ENCODE data around the gene UCN.
A peak's percentile ranks its signal among the peaks of the same experiment; 100 is the strongest.
"Not testable (repeated sequence)": the region's sequence is repeated elsewhere in the genome, so short reads cannot be mapped to it uniquely, and the experiment has no call there.

The UCN gene

DNA sequence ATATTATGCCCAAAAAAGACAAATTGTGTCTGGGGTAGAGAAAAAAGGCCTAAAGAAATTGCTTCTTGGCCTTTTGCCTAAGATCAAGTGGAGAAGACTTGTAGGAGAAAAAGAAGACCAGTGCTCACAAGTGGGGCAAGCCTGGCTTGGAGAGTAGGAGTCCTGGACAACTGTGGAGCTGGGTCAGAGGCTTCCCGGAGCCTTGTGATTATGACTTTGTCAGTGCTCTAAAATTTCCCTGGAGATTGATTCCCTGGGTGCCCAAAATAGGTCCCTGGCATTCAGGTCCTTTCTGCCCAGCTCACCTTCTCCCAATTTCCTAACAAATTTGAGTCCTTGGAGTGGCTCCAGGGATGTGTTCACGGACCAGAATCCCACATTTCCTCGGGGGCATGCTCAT is 26.8 kb downstream of the UCN start:
- no peaks in the 10 kb centered on the region for H3K36me3 ChIP-seq (ENCODE audit: control insufficient read depth, low read depth, low read length)
- H3K4me1 ChIP-seq (ENCODE audit: control insufficient read depth, low read depth, low read length): peaks cover 22% of the 10 kb centered on the region
- H3K9ac ChIP-seq (ENCODE audit: low read length): no peak overlapping the region
- H3K4me3 ChIP-seq (ENCODE audit: low read length): no peak overlapping the region
- H3K9me3 ChIP-seq (ENCODE audit: control insufficient read depth, low read depth, low read length): no peaks in the 10 kb centered on the region
- no peak overlapping the region for H3K27ac ChIP-seq (ENCODE audit: low read length)
- peaks cover 20% of the 10 kb centered on the region for H3K27me3 ChIP-seq (ENCODE audit: control insufficient read depth, insufficient read depth, low read length)

DNA sequence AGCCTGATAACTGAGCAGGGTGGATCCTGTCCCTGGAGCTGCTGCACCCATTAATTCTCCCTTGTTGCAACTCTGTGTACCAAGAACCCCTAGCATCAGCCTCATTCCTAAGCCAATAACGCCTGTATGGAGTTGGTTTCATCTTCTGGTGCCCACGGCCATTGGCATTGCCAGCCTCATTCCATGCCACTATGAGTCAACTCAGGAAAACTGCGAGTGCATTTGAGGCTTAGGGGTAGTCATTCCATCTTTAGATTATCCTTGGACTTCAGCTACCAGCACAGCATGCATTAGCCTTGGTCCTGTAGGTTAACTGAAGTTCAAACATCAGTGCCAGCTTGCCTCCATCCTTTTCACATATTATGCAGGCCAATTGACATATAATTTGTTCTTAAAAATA is 27.4 kb downstream of the UCN start:
- Histone ChIP-seq H3K4me3 (ENCODE audit: low read length) (no peak overlapping the region), H3K27me3 (ENCODE audit: control insufficient read depth, insufficient read depth, low read length) (peaks cover 20% of the 10 kb centered on the region), H3K4me1 (ENCODE audit: control insufficient read depth, low read depth, low read length) (peaks cover 22% of the 10 kb centered on the region), H3K9ac (ENCODE audit: low read length) (no peak overlapping the region), H3K36me3 (ENCODE audit: control insufficient read depth, low read depth, low read length) (no peaks in the 10 kb centered on the region), H3K9me3 (ENCODE audit: control insufficient read depth, low read depth, low read length) (no peaks in the 10 kb centered on the region), H3K27ac (ENCODE audit: low read length) (no peak overlapping the region)

DNA sequence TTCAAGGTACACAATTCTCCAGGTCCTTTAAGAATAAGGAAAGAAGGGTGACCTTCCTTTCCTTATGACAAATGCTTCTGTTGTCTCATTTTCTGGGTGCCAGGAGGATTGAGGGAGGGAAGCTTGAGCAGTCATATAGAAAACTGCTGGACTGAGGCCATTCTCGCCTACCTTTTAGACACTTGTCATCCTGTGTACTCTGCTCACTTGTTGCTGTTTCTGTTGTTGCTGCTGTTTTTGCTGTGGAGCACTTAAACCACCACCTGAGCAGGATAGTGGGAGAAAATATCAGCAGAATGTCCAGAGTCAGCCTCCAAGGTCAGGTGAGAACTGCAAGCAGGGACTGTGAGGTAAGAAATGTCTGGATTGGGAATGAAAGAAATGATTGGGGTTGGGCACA is 30.2 kb downstream of the UCN start:
- H3K4me3 ChIP-seq (ENCODE audit: low read length): no peak overlapping the region
- H3K9me3 ChIP-seq (ENCODE audit: control insufficient read depth, low read depth, low read length): no peaks in the 10 kb centered on the region
- H3K27ac ChIP-seq (ENCODE audit: low read length): no peak overlapping the region
- peaks cover 14% of the 10 kb centered on the region for H3K27me3 ChIP-seq (ENCODE audit: control insufficient read depth, insufficient read depth, low read length)
- H3K9ac ChIP-seq (ENCODE audit: low read length): no peak overlapping the region
- H3K36me3 ChIP-seq (ENCODE audit: control insufficient read depth, low read depth, low read length): no peaks in the 10 kb centered on the region
- peaks cover 16% of the 10 kb centered on the region for H3K4me1 ChIP-seq (ENCODE audit: control insufficient read depth, low read depth, low read length)

DNA sequence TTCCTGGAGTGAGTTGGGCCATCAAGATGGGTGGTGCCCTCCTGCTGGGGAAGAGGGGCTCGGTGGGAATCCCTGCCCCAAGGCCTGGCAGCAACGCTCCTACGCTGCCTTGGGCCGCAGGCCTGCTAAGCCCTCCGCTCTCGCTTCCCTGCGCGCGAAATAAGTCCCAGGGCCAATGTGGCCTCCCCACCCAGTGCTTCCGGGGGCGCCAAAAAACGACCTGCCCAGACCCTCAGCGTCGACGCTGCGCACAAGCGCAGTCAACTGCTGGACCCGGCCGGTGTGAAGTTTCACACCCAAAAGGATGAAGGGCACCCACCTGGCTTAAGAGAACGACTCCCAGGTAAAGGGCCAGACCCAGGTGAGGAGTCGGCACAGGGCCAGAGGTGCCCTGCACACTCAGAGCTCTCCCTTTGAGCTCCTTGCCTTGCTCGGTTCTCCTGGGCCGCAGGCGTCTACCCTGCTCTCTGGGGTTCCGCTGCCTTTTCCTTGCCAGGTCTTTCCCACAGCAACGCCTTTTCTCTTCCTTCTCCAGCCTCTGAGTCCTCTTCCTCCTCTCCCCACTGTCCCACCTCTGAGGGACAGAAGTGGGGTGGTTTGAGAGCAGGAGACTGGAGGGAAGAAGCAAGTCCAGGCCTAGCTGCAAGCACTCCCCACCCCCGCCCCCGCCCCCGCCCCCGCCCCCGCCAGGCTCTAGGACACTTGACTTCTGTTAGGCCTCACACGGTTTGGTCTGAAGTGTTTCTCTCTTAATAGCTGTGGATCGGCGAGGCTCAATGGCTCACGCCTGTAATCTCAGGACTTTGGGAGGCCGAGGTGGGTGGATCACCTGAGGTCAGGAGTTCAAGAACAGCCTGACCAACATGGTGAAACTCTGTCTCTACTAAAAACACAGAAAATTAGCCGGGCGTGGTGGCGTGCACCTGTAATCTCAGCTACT is 32.8 kb downstream of the UCN start, which contains the start of gene DNAJC5G:
Gene DNAJC5G (plus strand): TSS at position 223 of the 940 bp plus-strand sequence. CDS start 1,296 bp downstream, outside the sequence.
- no peaks in the 10 kb centered on the region for H3K36me3 ChIP-seq (ENCODE audit: control insufficient read depth, low read depth, low read length)
- H3K27me3 ChIP-seq (ENCODE audit: control insufficient read depth, insufficient read depth, low read length): no peaks in the 10 kb centered on the region
- H3K4me1 ChIP-seq (ENCODE audit: control insufficient read depth, low read depth, low read length): no peaks in the 10 kb centered on the region
- H3K9me3 ChIP-seq (ENCODE audit: control insufficient read depth, low read depth, low read length): no peaks in the 10 kb centered on the region
- no peak within 1 kb of the TSS for H3K4me3 ChIP-seq (ENCODE audit: low read length)
- H3K9ac ChIP-seq (ENCODE audit: low read length): no peak within 1 kb of the TSS
- no peak within 1 kb of the TSS for H3K27ac ChIP-seq (ENCODE audit: low read length)

DNA sequence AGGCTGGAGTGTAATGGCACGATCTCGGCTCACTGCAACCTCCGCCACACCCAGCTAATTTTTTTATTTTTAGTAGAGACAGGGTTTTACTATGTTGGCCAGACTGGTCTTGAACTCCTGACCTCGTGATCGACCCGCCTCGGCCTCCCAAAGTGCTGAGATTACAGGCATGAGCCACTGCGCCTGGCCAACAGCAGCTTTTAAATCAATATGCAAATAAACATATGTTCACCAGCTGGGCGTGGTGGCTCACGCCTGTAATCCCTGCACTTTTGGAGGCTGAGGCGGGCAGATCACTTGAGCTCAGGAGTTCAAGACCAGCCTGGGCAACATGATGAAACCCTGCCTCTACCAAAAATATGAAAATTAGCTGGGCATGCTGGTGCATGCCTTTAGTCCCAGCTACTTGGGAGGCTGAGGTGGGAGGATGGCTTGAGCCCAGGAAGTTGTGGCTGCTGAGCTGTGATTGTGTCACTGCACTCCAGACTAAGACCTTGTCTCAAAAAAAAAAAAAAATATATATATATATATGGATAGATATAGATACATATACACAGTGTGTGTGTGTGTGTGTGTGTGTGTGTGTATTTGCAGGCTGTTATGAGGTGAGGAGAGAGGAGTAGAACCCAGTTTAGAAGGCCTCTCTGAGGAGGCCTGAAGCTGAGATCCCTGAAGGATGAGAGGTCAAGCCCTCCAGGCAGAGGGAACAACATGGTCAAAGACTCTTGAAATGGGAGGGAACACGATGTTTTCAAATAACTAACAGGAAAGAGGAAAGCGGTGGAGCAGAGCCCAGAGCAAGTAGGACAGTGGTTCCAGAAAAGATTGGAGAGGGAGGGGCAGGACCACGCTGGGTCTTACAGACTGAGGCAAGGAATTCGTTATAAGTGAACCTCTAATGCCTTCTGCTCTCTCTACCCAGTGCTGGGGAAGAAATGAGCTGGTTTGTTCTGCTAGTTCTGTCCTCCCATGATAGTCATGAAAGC is 35.4 kb downstream of the UCN start:
- not testable (repeated sequence) for H3K36me3 ChIP-seq (ENCODE audit: control insufficient read depth, low read depth, low read length); H3K4me1 ChIP-seq (ENCODE audit: control insufficient read depth, low read depth, low read length); H3K27me3 ChIP-seq (ENCODE audit: control insufficient read depth, insufficient read depth, low read length); H3K27ac ChIP-seq (ENCODE audit: low read length); H3K4me3 ChIP-seq (ENCODE audit: low read length); H3K9me3 ChIP-seq (ENCODE audit: control insufficient read depth, low read depth, low read length); H3K9ac ChIP-seq (ENCODE audit: low read length)

DNA sequence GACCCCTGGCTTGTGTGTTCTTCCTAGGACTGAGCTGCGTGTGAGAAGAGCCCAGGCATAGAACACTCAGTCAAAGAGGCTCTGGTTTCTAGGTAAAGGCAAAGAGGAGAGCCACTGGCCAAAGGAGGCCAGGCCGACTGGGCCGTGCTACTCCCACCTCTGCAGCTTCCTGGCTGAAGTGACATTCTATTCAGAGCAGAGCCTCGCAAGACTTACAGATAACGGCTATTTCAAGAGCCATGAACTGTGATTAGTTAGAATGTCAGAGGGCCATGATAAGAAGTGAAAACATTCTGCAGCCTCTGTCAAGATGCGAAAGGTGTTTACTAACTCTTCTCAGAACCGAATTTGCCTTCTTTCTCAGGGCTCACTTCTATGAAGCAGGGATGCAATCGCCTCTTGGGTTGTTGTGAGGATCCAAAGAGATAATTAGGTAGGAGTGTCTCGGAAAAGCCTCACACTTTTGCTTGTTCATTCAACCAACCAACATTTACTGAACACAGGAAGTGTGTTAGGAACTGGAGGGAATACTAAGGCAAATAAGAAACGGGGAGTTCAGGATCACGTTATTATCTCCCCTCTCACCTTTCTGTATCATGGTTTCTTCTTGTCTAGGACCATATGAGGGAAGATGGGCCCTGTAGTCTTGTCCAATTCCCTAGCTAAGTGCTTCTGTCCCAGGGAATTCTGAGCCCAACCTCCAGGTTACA is 36.5 kb downstream of the UCN start:
- no peaks in the 10 kb centered on the region for H3K4me1 ChIP-seq (ENCODE audit: control insufficient read depth, low read depth, low read length)
- H3K27me3 ChIP-seq (ENCODE audit: control insufficient read depth, insufficient read depth, low read length): peaks cover 6% of the 10 kb centered on the region
- no peak overlapping the region for H3K9ac ChIP-seq (ENCODE audit: low read length)
- H3K36me3 ChIP-seq (ENCODE audit: control insufficient read depth, low read depth, low read length): no peaks in the 10 kb centered on the region
- no peak overlapping the region for H3K27ac ChIP-seq (ENCODE audit: low read length)
- H3K9me3 ChIP-seq (ENCODE audit: control insufficient read depth, low read depth, low read length): no peaks in the 10 kb centered on the region
- no peak overlapping the region for H3K4me3 ChIP-seq (ENCODE audit: low read length)

DNA sequence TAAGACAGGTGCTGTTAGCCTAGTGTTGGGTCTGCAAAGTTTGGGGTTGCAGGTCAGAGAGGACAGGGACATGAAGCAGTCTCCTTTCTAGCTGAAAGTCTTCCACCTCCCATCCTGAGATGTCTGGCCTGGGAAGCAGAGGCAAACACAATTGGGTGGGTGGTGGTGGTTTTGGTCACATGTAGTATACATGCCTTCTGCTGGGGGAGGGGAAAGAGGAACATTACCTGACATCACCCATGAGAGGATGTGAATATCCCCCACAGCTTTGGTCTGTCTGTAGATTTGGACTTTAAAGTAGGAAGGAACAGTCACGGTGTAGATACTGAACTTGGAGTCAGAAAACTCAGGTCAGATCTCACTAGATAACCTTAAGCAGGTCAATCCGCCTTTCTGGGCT is 37.6 kb downstream of the UCN start:
- Histone ChIP-seq H3K36me3 (ENCODE audit: control insufficient read depth, low read depth, low read length) (no peaks in the 10 kb centered on the region), H3K4me1 (ENCODE audit: control insufficient read depth, low read depth, low read length) (no peaks in the 10 kb centered on the region), H3K27me3 (ENCODE audit: control insufficient read depth, insufficient read depth, low read length) (peaks cover 17% of the 10 kb centered on the region), H3K9me3 (ENCODE audit: control insufficient read depth, low read depth, low read length) (no peaks in the 10 kb centered on the region), H3K4me3 (ENCODE audit: low read length) (no peak overlapping the region), H3K9ac (ENCODE audit: low read length) (no peak overlapping the region), H3K27ac (ENCODE audit: low read length) (no peak overlapping the region)

DNA sequence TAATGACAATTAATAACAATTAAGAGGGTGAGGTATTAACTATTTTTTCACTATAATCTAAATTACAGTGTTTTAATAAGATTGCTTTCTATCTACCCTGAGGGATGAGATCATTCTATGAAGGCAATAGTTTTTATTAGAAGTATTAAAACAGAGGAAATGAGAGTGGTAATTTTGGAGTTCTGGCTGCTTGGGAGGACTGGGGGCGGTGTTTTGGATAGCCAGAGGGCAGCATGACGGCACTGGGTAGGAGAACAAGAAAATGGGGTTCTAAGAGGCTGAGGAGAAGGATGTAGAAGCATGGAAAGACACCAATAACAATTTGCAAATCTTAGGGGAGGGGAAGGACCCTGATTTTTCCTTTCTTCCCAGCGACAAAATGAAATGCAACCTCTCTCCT is 38.1 kb downstream of the UCN start:
- Histone ChIP-seq H3K27me3 (ENCODE audit: control insufficient read depth, insufficient read depth, low read length) (peaks cover 23% of the 10 kb centered on the region), H3K4me3 (ENCODE audit: low read length) (no peak overlapping the region), H3K36me3 (ENCODE audit: control insufficient read depth, low read depth, low read length) (no peaks in the 10 kb centered on the region), H3K27ac (ENCODE audit: low read length) (no peak overlapping the region), H3K4me1 (ENCODE audit: control insufficient read depth, low read depth, low read length) (no peaks in the 10 kb centered on the region), H3K9ac (ENCODE audit: low read length) (no peak overlapping the region), H3K9me3 (ENCODE audit: control insufficient read depth, low read depth, low read length) (no peaks in the 10 kb centered on the region)

DNA sequence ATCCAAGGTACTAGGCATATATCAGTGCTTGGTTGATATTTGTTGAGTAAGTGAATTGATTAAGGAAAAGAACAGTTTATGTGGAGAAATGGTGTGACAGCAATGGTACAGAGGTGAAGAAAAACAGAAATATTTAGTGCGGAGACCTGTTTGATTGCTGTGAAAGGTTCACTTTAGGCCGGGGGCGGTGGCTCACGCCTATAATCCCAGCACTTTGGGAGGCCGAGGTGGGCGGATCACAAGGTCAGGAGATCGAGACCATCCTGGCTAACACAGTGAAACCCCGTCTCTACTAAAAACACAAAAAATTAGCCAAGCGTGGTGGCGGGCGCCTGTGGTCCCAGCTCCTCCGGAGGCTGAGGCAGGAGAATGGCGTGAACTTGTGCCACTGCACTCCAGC is 39.9 kb downstream of the UCN start:
- peaks cover 41% of the 10 kb centered on the region for H3K27me3 ChIP-seq (ENCODE audit: control insufficient read depth, insufficient read depth, low read length)
- not testable (repeated sequence) for H3K9me3 ChIP-seq (ENCODE audit: control insufficient read depth, low read depth, low read length); H3K36me3 ChIP-seq (ENCODE audit: control insufficient read depth, low read depth, low read length); H3K4me3 ChIP-seq (ENCODE audit: low read length); H3K4me1 ChIP-seq (ENCODE audit: control insufficient read depth, low read depth, low read length); H3K27ac ChIP-seq (ENCODE audit: low read length); H3K9ac ChIP-seq (ENCODE audit: low read length)

DNA sequence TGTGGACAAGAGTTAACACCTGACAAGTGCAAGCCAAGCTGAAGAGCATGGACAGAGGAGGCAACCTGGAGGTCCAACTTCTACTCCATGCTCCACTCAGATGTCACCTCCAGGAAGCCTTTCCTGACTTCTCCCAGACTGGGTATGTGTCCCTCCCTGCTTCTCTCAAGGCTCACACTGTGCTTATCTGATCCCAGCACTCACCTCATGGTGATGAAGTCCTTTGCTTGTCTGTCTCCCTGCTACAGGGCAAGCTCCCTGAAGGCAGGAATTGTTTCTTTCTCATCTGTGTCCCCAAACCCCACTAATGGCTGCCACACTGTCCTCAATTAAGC is 42.7 kb downstream of the UCN start:
- peak overlapping the region; percentile 65 for H3K4me3 ChIP-seq (ENCODE audit: low read length)
- no peak overlapping the region for H3K9ac ChIP-seq (ENCODE audit: low read length)
- H3K36me3 ChIP-seq (ENCODE audit: control insufficient read depth, low read depth, low read length): no peaks in the 10 kb centered on the region
- H3K27ac ChIP-seq (ENCODE audit: low read length): no peak overlapping the region
- no peaks in the 10 kb centered on the region for H3K9me3 ChIP-seq (ENCODE audit: control insufficient read depth, low read depth, low read length)
- peaks cover 11% of the 10 kb centered on the region for H3K4me1 ChIP-seq (ENCODE audit: control insufficient read depth, low read depth, low read length)
- peaks cover 69% of the 10 kb centered on the region for H3K27me3 ChIP-seq (ENCODE audit: control insufficient read depth, insufficient read depth, low read length)

Data from iPS-18a (cell line).